OCI-LY3 (cell line): Measurements from ENCODE around the gene PPT1.

ENCODE experiments used
- H2AFZ ChIP-seq: fragments of 200-600, 300-600 bp; shearing (Covaris generic); 2 replicates; pipeline ENCODE4 v1.6.0; 2014; ENCODE audit warnings: antibody characterized with exemption, low read depth, low read length
- H3K27ac ChIP-seq: fragments of 200-600, 300-600 bp; sonication (generic); 2 replicates; pipeline ENCODE4 v1.5.1; 2014; ENCODE audit warnings: mild to moderate bottlenecking, low read length, moderate library complexity, mixed read lengths
- H3K27me3 ChIP-seq: fragments of 200-600, 300-600 bp; sonication (generic); 2 replicates; pipeline ENCODE4 v1.6.1; 2014; ENCODE audit warnings: low read depth, low read length, mixed read lengths
- H3K36me3 ChIP-seq: fragments of 200-600, 300-600 bp; sonication (generic); replicated peaks from 2 replicates; pipeline ENCODE3; 2014; ENCODE audit warnings: low read depth, low read length, mixed read lengths
- H3K4me1 ChIP-seq: fragments of 300-600, 200-600 bp; sonication (generic); 2 replicates; pipeline ENCODE4 v1.6.1; 2014; ENCODE audit warnings: low read length, mixed read lengths
- H3K4me2 ChIP-seq: fragments of 200-600, 300-600 bp; sonication (generic); 2 replicates; pipeline ENCODE4 v1.6.1; 2014; ENCODE audit warnings: low read length, mixed read lengths
- H3K4me3 ChIP-seq: fragments of 300-600, 200-600 bp; sonication (generic); 2 replicates; pipeline ENCODE4 v1.5.1; 2014; ENCODE audit warnings: antibody characterized with exemption, mild to moderate bottlenecking, low read length, moderate library complexity
- H3K79me2 ChIP-seq: fragments of 300-600, 200-600 bp; shearing (Covaris generic); 2 replicates; pipeline ENCODE4 v1.6.1; 2014; ENCODE audit warnings: mild to moderate bottlenecking, low read length, mixed read lengths
- H3K9ac ChIP-seq: fragments of 300-600, 200-600 bp; shearing (Covaris generic); 2 replicates; pipeline ENCODE4 v1.6.0; 2014; ENCODE audit warnings: mild to moderate bottlenecking, low read length, moderate library complexity
- H3K9me3 ChIP-seq: fragments of 200-600, 300-600 bp; shearing (Covaris generic); 2 replicates; pipeline ENCODE4 v1.6.1; 2014; ENCODE audit warnings: low read length, mixed read lengths; ENCODE audit not compliant: insufficient read depth
- H4K20me1 ChIP-seq: fragments of 200-600, 300-600 bp; sonication (generic); 2 replicates; pipeline ENCODE4 v1.6.1; 2016; ENCODE audit warnings: low read length, mixed read lengths; ENCODE audit not compliant: insufficient read depth
- EZH2phosphoT487 ChIP-seq: fragments of 200-600 bp; shearing (Covaris generic); IDR thresholded peaks from 2 replicates; pipeline ENCODE4 v1.6.1; 2018; ENCODE audit warnings: antibody characterized with exemption, mixed run types, low read depth
- TF ChIP-seq, protein P1 (sequence below): fragments of 200-600, 300-600 bp; sonication (generic); IDR thresholded peaks from 2 replicates; pipeline ENCODE4 v1.5.1; 2014; ENCODE audit warnings: antibody characterized with exemption, low read length, low read depth

Gene PPT1

DNA sequence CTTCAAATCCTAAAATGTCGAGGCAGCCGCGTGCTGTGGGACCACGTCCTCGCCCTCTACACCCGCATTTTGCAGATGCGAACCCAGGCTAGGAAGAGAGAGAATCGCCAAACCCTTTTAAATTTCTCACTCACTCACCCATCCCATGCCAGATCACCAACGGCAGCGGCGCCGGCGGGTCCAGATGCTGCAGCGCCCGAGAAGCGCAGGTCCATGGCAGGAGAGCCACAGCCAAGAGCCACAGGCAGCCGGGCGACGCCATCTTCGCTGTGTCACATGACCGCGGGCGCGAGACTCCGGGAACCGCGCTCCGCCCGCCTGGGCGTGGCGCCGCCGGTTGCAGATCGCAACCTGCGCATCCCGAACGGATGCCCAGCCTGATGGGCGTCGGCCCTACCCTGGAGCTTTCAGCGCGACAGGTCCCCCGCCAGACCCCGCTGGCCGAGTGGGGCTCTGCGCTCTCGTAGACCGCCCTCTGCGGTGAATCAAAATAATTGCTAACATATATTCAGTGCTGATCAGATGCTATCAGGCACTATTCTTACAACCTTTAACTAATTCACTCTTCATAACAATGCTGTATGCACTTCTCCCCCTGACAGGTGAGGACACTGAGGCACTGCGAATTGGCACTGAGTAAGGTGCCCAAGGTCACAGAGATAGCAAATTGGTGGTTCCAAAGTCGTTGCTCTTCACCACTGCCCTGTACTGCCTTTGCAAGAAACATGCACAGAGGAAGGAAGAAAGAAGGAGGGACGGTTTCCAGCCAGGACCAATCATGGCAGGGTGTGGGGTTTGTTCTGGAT is at the start of gene PPT1:
Gene PPT1, minus strand, starts transcription at position 276 of the 806 bp plus-strand sequence. Its CDS starts 14 bp downstream, at position 262.
- Histone ChIP-seq H3K9ac (peak within 1 kb of the TSS; percentile 65), H2AFZ (peak within 1 kb of the TSS; percentile 96), H3K79me2 (peaks cover 19% of the 10 kb centered on the region), H3K4me2 (peak within 1 kb of the TSS; percentile 100), H3K36me3 (peaks cover 5% of the 10 kb centered on the region), H3K4me3 (peak within 1 kb of the TSS; percentile 92), H3K4me1 (peaks cover 12% of the 10 kb centered on the region), H4K20me1 (no peaks in the 10 kb centered on the region), H3K27ac (no peak within 1 kb of the TSS), H3K27me3 (no peaks in the 10 kb centered on the region), H3K9me3 (no peaks in the 10 kb centered on the region)
- TF ChIP-seq, protein P1, sequence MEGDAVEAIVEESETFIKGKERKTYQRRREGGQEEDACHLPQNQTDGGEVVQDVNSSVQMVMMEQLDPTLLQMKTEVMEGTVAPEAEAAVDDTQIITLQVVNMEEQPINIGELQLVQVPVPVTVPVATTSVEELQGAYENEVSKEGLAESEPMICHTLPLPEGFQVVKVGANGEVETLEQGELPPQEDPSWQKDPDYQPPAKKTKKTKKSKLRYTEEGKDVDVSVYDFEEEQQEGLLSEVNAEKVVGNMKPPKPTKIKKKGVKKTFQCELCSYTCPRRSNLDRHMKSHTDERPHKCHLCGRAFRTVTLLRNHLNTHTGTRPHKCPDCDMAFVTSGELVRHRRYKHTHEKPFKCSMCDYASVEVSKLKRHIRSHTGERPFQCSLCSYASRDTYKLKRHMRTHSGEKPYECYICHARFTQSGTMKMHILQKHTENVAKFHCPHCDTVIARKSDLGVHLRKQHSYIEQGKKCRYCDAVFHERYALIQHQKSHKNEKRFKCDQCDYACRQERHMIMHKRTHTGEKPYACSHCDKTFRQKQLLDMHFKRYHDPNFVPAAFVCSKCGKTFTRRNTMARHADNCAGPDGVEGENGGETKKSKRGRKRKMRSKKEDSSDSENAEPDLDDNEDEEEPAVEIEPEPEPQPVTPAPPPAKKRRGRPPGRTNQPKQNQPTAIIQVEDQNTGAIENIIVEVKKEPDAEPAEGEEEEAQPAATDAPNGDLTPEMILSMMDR = no peak
- no peak for TF ChIP-seq EZH2phosphoT487

DNA sequence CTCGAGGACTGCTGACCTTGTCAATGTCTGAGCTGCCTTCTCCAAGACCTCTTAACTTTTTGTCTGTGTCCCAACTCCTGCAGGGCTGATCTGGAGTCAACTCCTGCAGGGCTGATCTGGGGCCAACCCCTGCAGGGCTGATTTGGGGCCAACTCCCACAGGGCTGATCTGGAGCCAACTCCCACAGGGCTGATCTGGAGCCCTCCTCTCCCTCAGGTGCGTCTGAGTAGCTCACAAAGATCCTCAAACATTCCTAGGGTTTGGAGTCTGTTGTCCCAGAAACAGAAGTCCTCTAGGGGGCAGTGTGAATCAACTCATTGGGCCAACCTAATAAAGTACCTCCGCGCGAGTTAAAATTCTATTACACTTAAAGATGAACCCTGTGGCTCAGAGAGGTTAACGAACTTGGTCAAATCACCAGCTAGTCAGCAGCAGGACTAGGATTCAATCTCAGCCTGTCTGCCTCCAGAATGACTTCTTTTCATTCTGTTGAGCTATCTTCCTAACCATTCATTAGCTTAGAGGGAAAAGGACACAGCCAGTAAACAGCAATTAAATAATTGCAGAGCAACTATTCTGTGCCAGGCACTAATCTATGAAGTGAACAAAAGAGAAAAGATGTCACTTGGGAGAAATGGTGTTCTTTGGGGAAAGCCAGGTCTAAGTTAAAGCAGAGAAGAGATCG is 47.0 kb upstream of the PPT1 start:
- Histone ChIP-seq H2AFZ (no peak overlapping the region), H3K4me2 (peak overlapping the region; percentile 61), H3K79me2 (no peaks in the 10 kb centered on the region), H3K9ac (no peak overlapping the region), H3K4me3 (no peak overlapping the region), H3K27me3 (peaks cover 46% of the 10 kb centered on the region), H3K9me3 (no peaks in the 10 kb centered on the region), H3K36me3 (no peaks in the 10 kb centered on the region), H4K20me1 (no peaks in the 10 kb centered on the region), H3K27ac (no peak overlapping the region), H3K4me1 (peaks cover 2% of the 10 kb centered on the region; the same call in 1 of the 2 replicates)
- TF ChIP-seq, protein P1 = peak; percentile 81
- TF ChIP-seq EZH2phosphoT487 = no peak

DNA sequence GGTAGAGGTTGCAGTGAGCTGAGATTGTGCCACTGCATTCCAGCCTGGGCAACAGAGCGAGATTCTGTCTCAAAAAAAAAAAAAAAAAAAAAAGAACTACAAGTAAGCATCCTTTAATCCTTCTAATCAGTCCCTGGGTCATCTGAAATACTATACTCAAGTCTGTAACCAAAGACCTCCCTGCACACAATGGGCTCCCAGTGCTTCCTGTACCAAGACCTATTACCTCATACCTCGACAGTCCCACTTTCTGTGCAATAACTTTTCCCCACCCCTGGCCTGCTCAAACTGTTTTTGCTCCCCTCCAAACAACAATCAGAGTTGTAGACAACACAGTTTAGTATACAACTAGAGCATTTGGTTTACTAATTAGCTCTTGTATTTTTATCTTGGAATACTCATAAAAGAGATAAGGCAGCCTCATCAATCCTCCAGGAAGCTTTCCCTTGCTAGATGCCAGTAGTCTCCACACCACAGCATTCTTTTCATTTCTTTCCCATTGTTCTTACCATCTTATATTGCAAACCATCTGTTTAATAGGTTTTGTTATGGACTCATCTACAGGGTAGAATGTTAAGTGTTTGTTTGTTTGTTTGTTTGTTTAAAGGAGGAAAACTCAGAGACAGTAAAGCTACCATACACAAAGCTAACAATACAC is 45.0 kb upstream of the PPT1 start:
- Histone ChIP-seq H3K4me1 (peaks cover 2% of the 10 kb centered on the region; the same call in 1 of the 2 replicates), H2AFZ (no peak overlapping the region), H3K27ac (no peak overlapping the region), H3K4me3 (no peak overlapping the region), H3K36me3 (no peaks in the 10 kb centered on the region), H3K79me2 (no peaks in the 10 kb centered on the region), H3K9ac (no peak overlapping the region), H3K9me3 (no peaks in the 10 kb centered on the region), H4K20me1 (no peaks in the 10 kb centered on the region), H3K27me3 (peaks cover 34% of the 10 kb centered on the region), H3K4me2 (no peak overlapping the region)
- TF ChIP-seq, protein P1 = no peak
- no peak for TF ChIP-seq EZH2phosphoT487
